ENCODE measurements around the gene TMEM245. TPM values are rescaled to one million over a fixed set of nuclear protein-coding genes. Genes with fewer than 3 reads are reported as not detected.

Gene TMEM245
- total and polyA plus RNA-seq, 2 of the 13 experiments (the other 11 are each of a cell fraction or from before 2014, with no cell fraction given), result 53.5 to 55.4 TPM

GRCh38 chr9:109092051-109092580, 27.6 kb downstream of the TMEM245 start (continued):
- TF ChIP-seq, protein P1, sequence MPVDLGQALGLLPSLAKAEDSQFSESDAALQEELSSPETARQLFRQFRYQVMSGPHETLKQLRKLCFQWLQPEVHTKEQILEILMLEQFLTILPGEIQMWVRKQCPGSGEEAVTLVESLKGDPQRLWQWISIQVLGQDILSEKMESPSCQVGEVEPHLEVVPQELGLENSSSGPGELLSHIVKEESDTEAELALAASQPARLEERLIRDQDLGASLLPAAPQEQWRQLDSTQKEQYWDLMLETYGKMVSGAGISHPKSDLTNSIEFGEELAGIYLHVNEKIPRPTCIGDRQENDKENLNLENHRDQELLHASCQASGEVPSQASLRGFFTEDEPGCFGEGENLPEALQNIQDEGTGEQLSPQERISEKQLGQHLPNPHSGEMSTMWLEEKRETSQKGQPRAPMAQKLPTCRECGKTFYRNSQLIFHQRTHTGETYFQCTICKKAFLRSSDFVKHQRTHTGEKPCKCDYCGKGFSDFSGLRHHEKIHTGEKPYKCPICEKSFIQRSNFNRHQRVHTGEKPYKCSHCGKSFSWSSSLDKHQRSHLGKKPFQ (CRISPR knock-in tag; IDR thresholded peaks at IDR 0.05; ENCODE audit: insufficient replicate concordance), result no peak
- TF ChIP-seq ZSCAN25 (CRISPR knock-in tag; IDR thresholded peaks at IDR 0.05) (no peak), SP2 (CRISPR knock-in tag; IDR thresholded peaks at IDR 0.05) (no peak), ZNF329 (CRISPR knock-in tag; IDR thresholded peaks at IDR 0.05; ENCODE audit: low read depth) (no peak), U2AF1 (optimal IDR thresholded peaks at IDR 0.05; ENCODE audit: low read depth, low read length) (no peak), HMGXB3 (CRISPR knock-in tag; IDR thresholded peaks at IDR 0.05; ENCODE audit: borderline replicate concordance) (no peak), KAT8 (CRISPR knock-in tag; IDR thresholded peaks at IDR 0.05) (no peak)

Measured in HepG2 (cell line).